ENCODE results near the gene DCD.

DNA sequence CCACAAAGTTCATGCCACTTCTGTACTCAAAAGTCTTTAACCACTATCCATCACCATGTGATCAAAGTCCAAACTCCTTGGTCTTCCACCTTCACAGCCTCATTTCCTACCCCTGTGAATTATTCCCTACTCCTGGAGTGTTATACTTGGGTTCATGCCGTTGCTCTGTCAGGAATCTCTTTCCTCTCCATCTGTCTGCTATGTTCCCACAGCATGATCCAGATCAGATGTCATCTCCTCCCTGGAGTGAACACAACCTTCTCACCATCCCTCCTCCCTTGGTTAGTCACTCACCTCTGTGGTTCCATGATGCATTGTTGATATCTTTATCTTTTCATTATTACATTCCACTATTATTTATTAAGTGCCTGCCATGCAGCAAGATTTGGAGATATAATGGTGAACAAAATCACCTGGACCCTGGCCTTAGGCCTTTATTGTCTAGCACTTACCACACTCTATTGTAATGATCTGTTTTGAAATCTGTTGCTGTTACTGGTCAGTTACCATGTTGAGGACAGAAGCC is 35.9 kb downstream of the DCD start:
- TF ChIP-seq POLR2A (IDR thresholded peaks at IDR 0.05; ENCODE audit: low read depth, low read length) (no peak), POLR2AphosphoS5 (IDR thresholded peaks at IDR 0.05; ENCODE audit: low read depth, low read length) (no peak)

Measured in GM12892 (cell line).